Measurements from ENCODE around the gene CEP128.

CEP128 gene

DNA sequence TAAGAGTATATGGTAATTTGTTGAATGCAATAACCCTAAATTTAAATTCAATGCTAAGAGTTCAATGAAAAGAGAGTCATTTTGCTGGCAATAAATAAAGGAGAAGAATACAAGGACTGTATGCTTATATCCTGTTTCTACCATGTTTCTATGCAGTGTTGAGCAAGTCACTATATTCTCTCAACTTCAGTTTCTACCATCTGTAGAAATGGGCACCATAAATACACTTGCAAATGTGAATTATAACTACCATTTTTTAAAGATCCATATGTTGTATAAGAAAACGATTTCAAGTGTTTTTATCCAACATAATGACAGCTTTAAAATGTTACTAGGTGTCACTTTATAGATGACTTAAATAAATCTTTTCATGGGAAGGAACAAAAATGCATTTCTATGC, 170.3 kb downstream of the CEP128 start:
- TF ChIP-seq, protein P1, sequence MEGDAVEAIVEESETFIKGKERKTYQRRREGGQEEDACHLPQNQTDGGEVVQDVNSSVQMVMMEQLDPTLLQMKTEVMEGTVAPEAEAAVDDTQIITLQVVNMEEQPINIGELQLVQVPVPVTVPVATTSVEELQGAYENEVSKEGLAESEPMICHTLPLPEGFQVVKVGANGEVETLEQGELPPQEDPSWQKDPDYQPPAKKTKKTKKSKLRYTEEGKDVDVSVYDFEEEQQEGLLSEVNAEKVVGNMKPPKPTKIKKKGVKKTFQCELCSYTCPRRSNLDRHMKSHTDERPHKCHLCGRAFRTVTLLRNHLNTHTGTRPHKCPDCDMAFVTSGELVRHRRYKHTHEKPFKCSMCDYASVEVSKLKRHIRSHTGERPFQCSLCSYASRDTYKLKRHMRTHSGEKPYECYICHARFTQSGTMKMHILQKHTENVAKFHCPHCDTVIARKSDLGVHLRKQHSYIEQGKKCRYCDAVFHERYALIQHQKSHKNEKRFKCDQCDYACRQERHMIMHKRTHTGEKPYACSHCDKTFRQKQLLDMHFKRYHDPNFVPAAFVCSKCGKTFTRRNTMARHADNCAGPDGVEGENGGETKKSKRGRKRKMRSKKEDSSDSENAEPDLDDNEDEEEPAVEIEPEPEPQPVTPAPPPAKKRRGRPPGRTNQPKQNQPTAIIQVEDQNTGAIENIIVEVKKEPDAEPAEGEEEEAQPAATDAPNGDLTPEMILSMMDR (IDR thresholded peaks at IDR 0.05; ENCODE audit: low read depth, low read length, missing control alignments), result no peak
- DNase-seq (ENCODE audit: low read depth), result no peak
- H3K4me3 ChIP-seq (ENCODE audit: low read depth, low read length), result no peak overlapping the region

DNA sequence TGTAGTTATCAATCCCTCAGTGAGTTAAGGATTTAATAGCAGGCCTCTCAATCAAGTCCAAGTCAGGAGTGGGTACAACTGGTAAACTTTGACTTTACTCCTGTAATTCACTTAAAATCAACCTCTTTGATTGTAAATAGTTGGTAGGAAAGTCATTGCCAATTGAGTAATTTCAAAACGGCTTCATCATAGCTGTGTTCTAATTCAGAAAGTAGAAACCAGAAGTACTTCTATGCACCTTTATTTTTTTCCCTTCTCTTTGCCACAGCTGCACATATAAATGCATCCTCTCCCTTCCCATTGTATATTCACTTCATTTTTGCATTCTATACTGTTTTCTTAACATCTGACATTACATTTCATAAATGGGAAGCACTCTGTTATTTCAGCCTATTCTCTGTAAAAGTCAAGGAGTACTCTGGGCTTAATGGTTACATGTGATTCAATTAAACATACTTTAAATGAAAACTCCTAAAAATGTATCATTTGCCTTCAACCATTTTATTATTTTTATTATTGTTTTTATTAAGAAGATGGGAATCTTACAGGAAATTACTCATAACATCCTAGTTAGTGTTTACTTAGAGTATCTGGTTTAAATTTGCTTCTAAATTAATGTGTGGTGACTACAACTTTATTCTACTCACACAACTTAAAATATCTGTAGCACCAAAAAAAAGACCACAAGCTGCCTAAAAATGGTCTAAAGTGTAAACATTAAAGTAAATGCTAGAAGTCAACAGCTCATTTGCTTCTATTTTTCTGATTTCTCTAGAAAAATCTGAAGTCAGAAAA, 171.2 kb downstream of the CEP128 start:
- no peak for DNase-seq (ENCODE audit: low read depth)

DNA sequence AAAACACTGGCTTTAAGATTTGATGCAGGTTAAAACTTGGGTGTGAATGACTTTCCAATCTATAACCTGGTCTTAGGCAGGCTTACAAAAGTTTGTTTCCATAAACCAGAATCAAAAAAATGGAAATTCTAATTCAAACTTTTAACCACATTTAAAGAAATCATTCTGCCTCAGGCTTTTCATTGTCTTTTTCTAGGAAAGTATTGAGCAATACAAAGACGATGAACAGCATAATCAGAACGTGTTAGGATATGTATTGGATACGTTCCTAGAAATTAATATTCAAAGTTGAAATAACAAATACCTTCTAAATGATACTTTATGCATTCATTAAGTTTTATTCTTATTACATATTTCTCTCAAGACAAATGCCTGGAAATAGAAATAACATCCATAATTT, 172.9 kb downstream of the CEP128 start:
- no peak overlapping the region for H3K4me3 ChIP-seq (ENCODE audit: low read depth, low read length)
- TF ChIP-seq, protein P1 (IDR thresholded peaks at IDR 0.05; ENCODE audit: low read depth, low read length, missing control alignments), result no peak
- DNase-seq (ENCODE audit: low read depth), result no peak

More for the DNA sequence above, 171.2 kb downstream of the CEP128 start:
- H3K4me3 ChIP-seq (ENCODE audit: low read depth, low read length), result no peak overlapping the region
- TF ChIP-seq, protein P1 (IDR thresholded peaks at IDR 0.05; ENCODE audit: low read depth, low read length, missing control alignments), result no peak

DNA sequence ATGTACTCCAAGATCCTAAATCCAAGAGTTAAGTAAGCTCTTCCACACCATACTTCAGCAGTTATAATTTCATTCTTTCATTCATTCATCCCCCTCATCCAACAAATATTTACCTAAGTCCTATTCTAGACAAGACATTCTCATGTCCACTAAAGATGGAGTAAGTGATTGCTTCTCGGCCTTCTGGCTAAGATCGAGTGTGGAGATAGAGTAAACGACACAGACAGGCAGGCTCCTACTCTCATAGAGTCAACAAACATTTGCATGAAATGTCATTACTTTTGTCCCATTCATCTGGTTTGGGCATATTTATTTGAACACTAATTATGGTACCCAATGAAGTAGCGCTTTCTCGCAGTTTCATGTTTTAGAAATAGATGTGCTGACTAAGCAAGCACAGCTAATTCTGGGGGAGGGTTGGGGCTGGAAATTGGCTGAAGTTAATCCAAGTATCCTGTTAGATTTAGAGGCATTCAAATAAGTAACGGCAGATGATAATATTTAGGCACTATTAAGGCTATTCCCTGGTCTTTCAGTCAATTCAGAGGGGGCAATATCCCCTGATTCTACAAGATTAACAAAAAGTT, 176.5 kb downstream of the CEP128 start:
- no peak overlapping the region for H3K4me3 ChIP-seq (ENCODE audit: low read depth, low read length)
- DNase-seq (ENCODE audit: low read depth), result no peak
- TF ChIP-seq, protein P1 (IDR thresholded peaks at IDR 0.05; ENCODE audit: low read depth, low read length, missing control alignments), result no peak

DNA sequence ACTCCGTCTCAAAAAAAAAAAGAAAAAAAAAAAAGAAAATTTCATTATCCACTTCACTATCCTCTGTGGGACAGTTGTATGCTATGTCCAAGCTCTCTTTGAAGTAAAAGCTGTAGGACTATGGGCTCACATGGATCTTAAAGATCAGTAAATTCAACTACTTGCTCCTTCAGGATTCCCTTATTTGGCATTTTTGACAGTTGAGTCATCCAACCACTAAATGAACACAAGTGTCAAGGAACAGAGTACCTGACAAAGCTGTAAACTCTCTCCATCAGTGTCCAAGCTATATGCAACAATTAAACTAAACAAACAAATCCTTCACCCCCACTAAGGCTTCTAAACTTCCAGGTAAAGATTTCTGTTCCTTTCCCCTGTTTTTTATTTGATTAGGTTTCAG, 177.0 kb downstream of the CEP128 start:
- DNase-seq (ENCODE audit: low read depth), result no peak
- TF ChIP-seq, protein P1 (IDR thresholded peaks at IDR 0.05; ENCODE audit: low read depth, low read length, missing control alignments), result no peak
- H3K4me3 ChIP-seq (ENCODE audit: low read depth, low read length), result no peak overlapping the region

DNA sequence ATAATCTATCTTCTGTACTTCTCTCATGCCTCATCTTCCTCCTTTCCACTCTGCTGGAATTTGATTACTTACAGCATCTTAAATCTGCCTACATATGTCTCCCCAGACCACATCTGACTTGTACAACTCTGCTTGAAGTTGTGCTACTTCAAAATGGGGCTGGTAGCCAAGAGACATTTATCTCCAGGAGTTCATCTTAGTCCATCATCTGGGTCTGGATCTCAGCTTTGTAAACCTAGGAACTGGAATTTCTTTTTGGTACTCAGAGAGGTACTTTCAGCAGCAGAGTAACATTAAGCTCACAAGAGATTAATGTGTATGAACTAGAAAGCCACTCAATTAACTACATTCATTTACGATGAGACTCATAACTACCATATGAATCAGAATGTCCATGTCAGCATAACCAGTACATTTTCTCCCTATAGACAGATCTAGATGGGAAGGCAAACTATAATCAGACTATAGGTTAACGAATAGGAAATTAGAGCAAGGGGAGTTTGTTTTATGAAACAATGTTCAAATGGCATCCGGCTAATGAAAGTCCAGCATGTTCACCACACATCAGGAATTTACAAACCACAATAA, 178.8 kb downstream of the CEP128 start:
- DNase-seq (ENCODE audit: low read depth), result no peak
- TF ChIP-seq, protein P1 (IDR thresholded peaks at IDR 0.05; ENCODE audit: low read depth, low read length, missing control alignments), result no peak
- no peak overlapping the region for H3K4me3 ChIP-seq (ENCODE audit: low read depth, low read length)
